ENCODE measurements around the gene RPL6.

- TF ChIP-seq SIN3A (IDR thresholded peaks at IDR 0.05; ENCODE audit: borderline replicate concordance, insufficient read depth, low read length) (no peak), POLR2AphosphoS5 (IDR thresholded peaks at IDR 0.05; ENCODE audit: low read depth, low read length) (no peak)
These were observed 48.1 kb downstream of the RPL6 start for GRCh38 chr12:112361271-112361670.

Measured in PFSK-1 (cell line).